ENCODE results near the gene CSNK1G3. TPM values are rescaled to one million over a fixed set of nuclear protein-coding genes. Genes with fewer than 3 reads are reported as not detected.

The CSNK1G3 gene
- polyA plus RNA-seq, 1 experiment = 40.9 TPM

GRCh38 chr5:123518111-123518510 is 6.1 kb downstream of the CSNK1G3 start:
- Histone ChIP-seq H3K9me3 (ENCODE audit: control insufficient read depth, insufficient read depth, low read length) (no peaks in the 10 kb centered on the region), H3K4me3 (ENCODE audit: low read depth, low read length) (no peak overlapping the region), H3K27ac (ENCODE audit: low read depth, low read length) (no peak overlapping the region), H3K27me3 (ENCODE audit: control insufficient read depth, insufficient read depth, low read length) (no peaks in the 10 kb centered on the region)
- CTCF ChIA-PET = no interaction called here
- DNase-seq (ENCODE audit: low read depth, low spot score) = no peak
- TF ChIP-seq, protein P1, sequence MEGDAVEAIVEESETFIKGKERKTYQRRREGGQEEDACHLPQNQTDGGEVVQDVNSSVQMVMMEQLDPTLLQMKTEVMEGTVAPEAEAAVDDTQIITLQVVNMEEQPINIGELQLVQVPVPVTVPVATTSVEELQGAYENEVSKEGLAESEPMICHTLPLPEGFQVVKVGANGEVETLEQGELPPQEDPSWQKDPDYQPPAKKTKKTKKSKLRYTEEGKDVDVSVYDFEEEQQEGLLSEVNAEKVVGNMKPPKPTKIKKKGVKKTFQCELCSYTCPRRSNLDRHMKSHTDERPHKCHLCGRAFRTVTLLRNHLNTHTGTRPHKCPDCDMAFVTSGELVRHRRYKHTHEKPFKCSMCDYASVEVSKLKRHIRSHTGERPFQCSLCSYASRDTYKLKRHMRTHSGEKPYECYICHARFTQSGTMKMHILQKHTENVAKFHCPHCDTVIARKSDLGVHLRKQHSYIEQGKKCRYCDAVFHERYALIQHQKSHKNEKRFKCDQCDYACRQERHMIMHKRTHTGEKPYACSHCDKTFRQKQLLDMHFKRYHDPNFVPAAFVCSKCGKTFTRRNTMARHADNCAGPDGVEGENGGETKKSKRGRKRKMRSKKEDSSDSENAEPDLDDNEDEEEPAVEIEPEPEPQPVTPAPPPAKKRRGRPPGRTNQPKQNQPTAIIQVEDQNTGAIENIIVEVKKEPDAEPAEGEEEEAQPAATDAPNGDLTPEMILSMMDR (IDR thresholded peaks at IDR 0.05; ENCODE audit: low read depth, low read length) = no peak
- POLR2A ChIA-PET = interaction anchor here (0.7 kb wide), 1 partner anchor 36 kb away, joined by 6 read pairs; no protein-coding TSS in a partner anchor

DNA sequence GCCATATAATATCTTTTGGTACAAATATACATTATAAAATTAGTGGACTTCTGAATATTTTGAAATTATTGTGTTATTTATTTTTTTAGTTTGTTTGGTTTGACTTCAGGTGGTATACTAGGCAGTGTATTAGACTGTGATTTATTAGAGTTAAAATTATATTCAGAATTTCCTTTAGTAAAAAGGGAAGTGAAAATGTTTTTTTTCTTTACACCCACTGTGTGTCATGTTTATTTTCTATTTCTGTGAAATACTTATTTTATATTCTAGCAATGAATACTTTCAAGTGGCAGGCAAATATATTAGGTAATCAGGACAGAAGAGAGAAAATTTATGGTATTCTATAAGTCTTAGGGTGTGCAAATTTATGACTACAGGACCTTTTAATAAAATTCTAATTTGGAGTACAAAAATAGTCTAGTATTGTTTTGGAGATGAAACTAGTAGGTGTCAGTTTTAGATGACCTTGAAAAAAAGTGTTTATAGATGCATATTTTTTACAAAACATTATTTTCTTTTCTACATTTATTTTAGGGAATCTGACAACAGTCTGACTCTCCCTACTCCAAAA is 8.8 kb downstream of the CSNK1G3 start:
- ChIA-PET POLR2A (no interaction called here), CTCF (interaction anchor here (1.0 to 1.1 kb wide), 2 partner anchors 98 to 176 kb away, joined by 3 read pairs; partner anchors contain the start of gene CEP120)
- no peak for DNase-seq (ENCODE audit: low read depth, low spot score)
- no peak overlapping the region for H3K27ac ChIP-seq (ENCODE audit: low read depth, low read length)
- H3K9me3 ChIP-seq (ENCODE audit: control insufficient read depth, insufficient read depth, low read length) = no peaks in the 10 kb centered on the region
- no peaks in the 10 kb centered on the region for H3K27me3 ChIP-seq (ENCODE audit: control insufficient read depth, insufficient read depth, low read length)
- no peak overlapping the region for H3K4me3 ChIP-seq (ENCODE audit: low read depth, low read length)
- TF ChIP-seq, protein P1 (IDR thresholded peaks at IDR 0.05; ENCODE audit: low read depth, low read length) = no peak

DNA sequence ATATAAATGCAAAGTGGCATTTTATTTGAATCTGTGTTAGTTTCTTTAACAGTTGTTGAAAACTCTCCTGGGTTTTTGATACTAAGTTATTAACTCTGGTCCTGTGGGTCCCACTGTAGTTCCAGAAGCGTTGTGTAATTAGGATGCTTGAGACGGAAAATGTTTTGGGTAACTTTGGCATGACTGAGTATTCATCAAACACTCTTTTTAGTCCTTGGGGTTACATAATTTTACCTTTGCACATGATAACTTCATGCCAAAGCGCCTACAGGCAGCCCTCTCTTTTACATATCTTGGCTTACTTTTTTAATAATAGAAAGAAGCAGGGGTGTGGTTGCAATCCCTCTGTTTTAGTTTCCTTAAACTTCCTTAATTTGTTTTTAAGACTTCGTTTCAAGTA is 12.2 kb downstream of the CSNK1G3 start:
- ChIA-PET CTCF (no interaction called here), POLR2A (no interaction called here)
- no peak overlapping the region for H3K27ac ChIP-seq (ENCODE audit: low read depth, low read length)
- TF ChIP-seq, protein P1 (IDR thresholded peaks at IDR 0.05; ENCODE audit: low read depth, low read length) = no peak
- H3K4me3 ChIP-seq (ENCODE audit: low read depth, low read length) = no peak overlapping the region
- no peaks in the 10 kb centered on the region for H3K9me3 ChIP-seq (ENCODE audit: control insufficient read depth, insufficient read depth, low read length)
- no peaks in the 10 kb centered on the region for H3K27me3 ChIP-seq (ENCODE audit: control insufficient read depth, insufficient read depth, low read length)
- DNase-seq (ENCODE audit: low read depth, low spot score) = no peak

- Histone ChIP-seq H3K27ac (ENCODE audit: low read depth, low read length) (no peak overlapping the region), H3K4me3 (ENCODE audit: low read depth, low read length) (no peak overlapping the region), H3K27me3 (ENCODE audit: control insufficient read depth, insufficient read depth, low read length) (no peaks in the 10 kb centered on the region), H3K9me3 (ENCODE audit: control insufficient read depth, insufficient read depth, low read length) (no peaks in the 10 kb centered on the region)
- TF ChIP-seq, protein P1 (IDR thresholded peaks at IDR 0.05; ENCODE audit: low read depth, low read length) = no peak
- ChIA-PET CTCF (interaction anchor here (1.3 kb wide), 1 partner anchor 103 kb away, joined by 3 read pairs; no protein-coding TSS in a partner anchor), POLR2A (no interaction called here)
- no peak for DNase-seq (ENCODE audit: low read depth, low spot score)
These were observed 15.2 kb downstream of the CSNK1G3 start for GRCh38 chr5:123527190-123527589.

- H3K27ac ChIP-seq (ENCODE audit: low read depth, low read length) = no peak overlapping the region
- ChIA-PET POLR2A (no interaction called here), CTCF (interaction anchor here (1.3 kb wide), 1 partner anchor 104 kb away, joined by 3 read pairs; no protein-coding TSS in a partner anchor)
- DNase-seq (ENCODE audit: low read depth, low spot score) = no peak
- H3K9me3 ChIP-seq (ENCODE audit: control insufficient read depth, insufficient read depth, low read length) = no peaks in the 10 kb centered on the region
- no peak overlapping the region for H3K4me3 ChIP-seq (ENCODE audit: low read depth, low read length)
- TF ChIP-seq, protein P1 (IDR thresholded peaks at IDR 0.05; ENCODE audit: low read depth, low read length) = no peak
- H3K27me3 ChIP-seq (ENCODE audit: control insufficient read depth, insufficient read depth, low read length) = no peaks in the 10 kb centered on the region
These were observed 16.1 kb downstream of the CSNK1G3 start for GRCh38 chr5:123528065-123528464.

All from AG04450 (cell line).